Neural progenitor cell (in vitro differentiated cells): ENCODE measurements around the gene SRBD1. TPM values are rescaled to one million over a fixed set of nuclear protein-coding genes. Genes with fewer than 3 reads are reported as not detected.

Source experiments
- DNase-seq: peaks from one replicate; pipeline ENCODE4 v3.0.0-alpha.2; 2016; ENCODE audit warnings: low spot score
- H2AFZ ChIP-seq: fragments of 200-600 bp; sonication (generic); replicated peaks from 2 replicates; pipeline ENCODE4 v1.6.1; 2016; ENCODE audit warnings: antibody characterized with exemption
- H3F3A ChIP-seq: fragments of 200-600 bp; sonication (generic); 2 replicates; pipeline ENCODE4 v1.6.1; 2016; ENCODE audit warnings: antibody characterized with exemption, low read depth
- H3K27ac ChIP-seq: fragments of 200-600 bp; sonication (generic); 2 replicates; pipeline ENCODE4 v1.5.1; 2016; ENCODE audit warnings: mild to moderate bottlenecking
- H3K27me3 ChIP-seq: fragments of 200-600 bp; sonication (generic); 2 replicates; pipeline ENCODE4 v1.6.1; 2016; ENCODE audit warnings: mild to moderate bottlenecking, moderate library complexity
- H3K36me3 ChIP-seq: fragments of 200-600 bp; sonication (generic); 2 replicates; pipeline ENCODE4 v1.5.1; 2016
- H3K4me1 ChIP-seq: fragments of 200-600 bp; sonication (generic); 2 replicates; pipeline ENCODE4 v1.6.1; 2016; ENCODE audit warnings: mixed run types
- H3K4me2 ChIP-seq: fragments of 200-600 bp; sonication (generic); 2 replicates; pipeline ENCODE4 v1.6.1; 2016
- H3K4me3 ChIP-seq: fragments of 200-600 bp; sonication (generic); 2 replicates; pipeline ENCODE4 v1.5.1; 2016
- H3K79me2 ChIP-seq: fragments of 200-600 bp; sonication (generic); 2 replicates; pipeline ENCODE4 v1.6.1; 2016; ENCODE audit warnings: low read depth
- H3K9ac ChIP-seq: fragments of 200-600 bp; sonication (generic); 2 replicates; pipeline ENCODE4 v1.6.1; 2016
- H3K9me3 ChIP-seq: fragments of 200-600 bp; sonication (generic); 2 replicates; pipeline ENCODE4 v1.5.1; 2016; ENCODE audit warnings: low read depth
- H4K20me1 ChIP-seq: fragments of 200-600 bp; sonication (generic); 2 replicates; pipeline ENCODE4 v1.6.1; 2016; ENCODE audit warnings: low read depth
- H3K27ac Mint-ChIP-seq: 3 replicates; pipeline ENCODE4 v1.8.0; 2021; ENCODE audit warnings: mixed read lengths
- H3K27me3 Mint-ChIP-seq: 2 replicates; pipeline ENCODE4 v1.8.0; 2022; ENCODE audit warnings: low read depth, mild to moderate bottlenecking, inconsistent platforms, moderate library complexity, mixed read lengths; ENCODE audit not compliant: insufficient read depth
- H3K36me3 Mint-ChIP-seq: 3 replicates; pipeline ENCODE4 v1.8.0; 2021; ENCODE audit warnings: mixed read lengths
- H3K4me1 Mint-ChIP-seq: 3 replicates; pipeline ENCODE4 v1.8.0; 2021; ENCODE audit warnings: mixed read lengths
- H3K4me3 Mint-ChIP-seq: 3 replicates; pipeline ENCODE4 v1.8.0; 2021; ENCODE audit warnings: mild to moderate bottlenecking, moderate library complexity, mixed read lengths
- H3K9me3 Mint-ChIP-seq: 3 replicates; pipeline ENCODE4 v1.8.0; 2020; ENCODE audit warnings: mixed read lengths
- CTCF ChIP-seq: fragments of 200-600 bp; sonication (generic); IDR thresholded peaks from 2 replicates; pipeline ENCODE4 v1.5.1; 2017; ENCODE audit warnings: antibody characterized with exemption, mild to moderate bottlenecking
- EZH2 ChIP-seq: fragments of 200-600 bp; sonication (generic); IDR thresholded peaks from 2 replicates; pipeline ENCODE4 v1.6.1; 2017; ENCODE audit warnings: antibody characterized with exemption, mild to moderate bottlenecking, moderate library complexity
- EZH2phosphoT487 ChIP-seq: fragments of 200-600 bp; sonication (generic); IDR thresholded peaks from 2 replicates; pipeline ENCODE4 v1.6.1; 2017; ENCODE audit warnings: antibody characterized with exemption
- total RNA-seq: library from RNA; depleted of rRNA; stranded (reverse); fragments of >200 nt; gene quantifications from 2 replicates; pipeline ENCODE4 v1.2.3, GENCODE V29; 2015; ENCODE audit warnings: low replicate concordance

The SRBD1 gene
- total RNA-seq, 1 donor from 2014 or later = 37.2 TPM

- Mint-ChIP-seq H3K27ac (no peak overlapping the region), H3K36me3 (peaks cover 26% of the 10 kb centered on the region)
These were observed 67.8 kb downstream of the SRBD1 start for GRCh38 chr2:45543257-45543656.

GRCh38 chr2:45542013-45542412, 69.1 kb downstream of the SRBD1 start:
- Histone ChIP-seq H3K27me3 (no peaks in the 10 kb centered on the region), H3K79me2 (no peaks in the 10 kb centered on the region), H2AFZ (no peak overlapping the region), H4K20me1 (no peaks in the 10 kb centered on the region), H3K9ac (no peak overlapping the region), H3K4me1 (no peaks in the 10 kb centered on the region), H3K9me3 (no peaks in the 10 kb centered on the region), H3K27ac (no peak overlapping the region), H3K36me3 (no peaks in the 10 kb centered on the region), H3F3A (no peaks in the 10 kb centered on the region), H3K4me2 (no peak overlapping the region), H3K4me3 (no peak overlapping the region)
- Mint-ChIP-seq H3K27ac (no peak overlapping the region), H3K27me3 (peaks cover 2% of the 10 kb centered on the region), H3K9me3 (peaks cover 2% of the 10 kb centered on the region), H3K4me1 (peaks cover 2% of the 10 kb centered on the region), H3K36me3 (peaks cover 33% of the 10 kb centered on the region), H3K4me3 (no peak overlapping the region)
- no peak for DNase-seq
- TF ChIP-seq CTCF (no peak), EZH2 (no peak), EZH2phosphoT487 (no peak)

More at GRCh38 chr2:45543257-45543656, 67.8 kb downstream of the SRBD1 start:
- Histone ChIP-seq H2AFZ (no peak overlapping the region), H3K9me3 (no peaks in the 10 kb centered on the region), H3K4me3 (no peak overlapping the region), H3K27me3 (no peaks in the 10 kb centered on the region), H3K4me2 (no peak overlapping the region), H3K36me3 (no peaks in the 10 kb centered on the region), H3K27ac (no peak overlapping the region), H3K79me2 (no peaks in the 10 kb centered on the region), H3F3A (no peaks in the 10 kb centered on the region), H3K9ac (no peak overlapping the region), H4K20me1 (peaks cover 3% of the 10 kb centered on the region), H3K4me1 (no peaks in the 10 kb centered on the region)
- H3K4me1 Mint-ChIP-seq = peaks cover 8% of the 10 kb centered on the region
- peaks cover 2% of the 10 kb centered on the region for H3K9me3 Mint-ChIP-seq
- H3K4me3 Mint-ChIP-seq = no peak overlapping the region
- H3K27me3 Mint-ChIP-seq = peaks cover 2% of the 10 kb centered on the region
- no peak for DNase-seq
- no peak for TF ChIP-seq EZH2
- no peak for TF ChIP-seq CTCF
- TF ChIP-seq EZH2phosphoT487 = no peak

GRCh38 chr2:45541450-45541849, 69.6 kb downstream of the SRBD1 start:
- Histone ChIP-seq H3K79me2 (no peaks in the 10 kb centered on the region), H3K4me3 (no peak overlapping the region), H3K27me3 (no peaks in the 10 kb centered on the region), H3K4me1 (no peaks in the 10 kb centered on the region), H2AFZ (no peak overlapping the region), H3K36me3 (no peaks in the 10 kb centered on the region), H3K9ac (no peak overlapping the region), H3F3A (no peaks in the 10 kb centered on the region), H3K27ac (no peak overlapping the region), H4K20me1 (no peaks in the 10 kb centered on the region), H3K4me2 (no peak overlapping the region), H3K9me3 (no peaks in the 10 kb centered on the region)
- Mint-ChIP-seq H3K4me3 (no peak overlapping the region), H3K4me1 (peaks cover 2% of the 10 kb centered on the region), H3K27me3 (peaks cover 2% of the 10 kb centered on the region), H3K27ac (no peak overlapping the region), H3K9me3 (peaks cover 2% of the 10 kb centered on the region), H3K36me3 (peaks cover 33% of the 10 kb centered on the region)
- TF ChIP-seq EZH2phosphoT487 (no peak), EZH2 (no peak), CTCF (no peak)
- no peak for DNase-seq
